Neural crest cell (in vitro differentiated cells): Measurements from ENCODE around the gene ANKRD9. TPM values are rescaled to one million over a fixed set of nuclear protein-coding genes. Genes with fewer than 3 reads are reported as not detected.

Experiments
- DNase-seq: peaks from one replicate; pipeline ENCODE4 v3.0.0; 2021; ENCODE audit warnings: low read depth, mixed read lengths, low spot score
- H3K27ac Mint-ChIP-seq: one replicate; pipeline ENCODE4 v1.8.0; 2021; ENCODE audit warnings: mild to moderate bottlenecking, mixed read lengths; ENCODE audit not compliant: unreplicated experiment
- H3K27me3 Mint-ChIP-seq: 2 replicates; pipeline ENCODE4 v1.8.0; 2021; ENCODE audit warnings: low read depth, mild to moderate bottlenecking, mixed read lengths
- H3K36me3 Mint-ChIP-seq: 2 replicates; pipeline ENCODE4 v1.8.0; 2021; ENCODE audit warnings: low read depth, mild to moderate bottlenecking, mixed read lengths
- H3K4me1 Mint-ChIP-seq: 2 replicates; pipeline ENCODE4 v1.8.0; 2021; ENCODE audit warnings: mixed read lengths
- H3K4me3 Mint-ChIP-seq: one replicate; pipeline ENCODE4 v1.8.0; 2021; ENCODE audit warnings: mild to moderate bottlenecking, mixed read lengths
- H3K9me3 Mint-ChIP-seq: 2 replicates; pipeline ENCODE4 v1.8.0; 2021; ENCODE audit warnings: mixed read lengths
- total RNA-seq: library from RNA; stranded (reverse); gene quantifications from 2 replicates; pipeline ENCODE4 v1.2.1, GENCODE V29; 2021
- TF ChIP-seq, protein P1 (sequence below): fragments of 200-600 bp; sonication (generic); conservative IDR thresholded peaks from 2 replicates; pipeline ENCODE4 v1.5.0; 2021; ENCODE audit warnings: antibody characterized with exemption, mild to moderate bottlenecking

ANKRD9 gene
- total RNA-seq, 1 donor from 2014 or later: 40.0 TPM

DNA sequence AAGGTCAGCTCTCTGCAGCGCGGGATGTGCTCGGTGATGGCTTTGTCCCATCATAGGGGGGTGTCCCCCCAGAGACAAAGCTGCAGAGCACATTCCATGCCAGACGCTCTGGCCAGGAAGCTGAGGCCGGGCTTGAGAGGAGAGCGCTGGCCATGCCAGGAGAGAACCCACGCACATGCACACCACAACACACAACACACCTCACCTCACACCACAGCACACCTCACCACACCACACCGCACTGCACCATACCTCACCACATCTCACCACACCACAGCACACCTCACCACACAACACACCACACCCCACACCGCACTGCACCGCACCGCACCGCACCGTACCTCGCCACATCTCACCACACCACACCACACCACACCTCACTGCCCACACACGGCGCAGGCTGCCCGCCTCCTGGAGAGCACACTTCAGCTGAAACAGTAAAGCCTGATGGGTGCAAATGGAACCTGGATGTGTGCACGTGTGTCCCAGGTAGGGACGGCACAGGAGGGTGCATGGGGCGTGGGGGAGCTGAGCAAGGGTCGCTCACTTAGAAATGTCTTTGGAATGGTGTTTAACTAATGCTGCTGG, 10.8 kb downstream of the ANKRD9 start:
- Mint-ChIP-seq H3K27me3 (no peaks in the 10 kb centered on the region), H3K4me1 (peaks cover 6% of the 10 kb centered on the region)

DNA sequence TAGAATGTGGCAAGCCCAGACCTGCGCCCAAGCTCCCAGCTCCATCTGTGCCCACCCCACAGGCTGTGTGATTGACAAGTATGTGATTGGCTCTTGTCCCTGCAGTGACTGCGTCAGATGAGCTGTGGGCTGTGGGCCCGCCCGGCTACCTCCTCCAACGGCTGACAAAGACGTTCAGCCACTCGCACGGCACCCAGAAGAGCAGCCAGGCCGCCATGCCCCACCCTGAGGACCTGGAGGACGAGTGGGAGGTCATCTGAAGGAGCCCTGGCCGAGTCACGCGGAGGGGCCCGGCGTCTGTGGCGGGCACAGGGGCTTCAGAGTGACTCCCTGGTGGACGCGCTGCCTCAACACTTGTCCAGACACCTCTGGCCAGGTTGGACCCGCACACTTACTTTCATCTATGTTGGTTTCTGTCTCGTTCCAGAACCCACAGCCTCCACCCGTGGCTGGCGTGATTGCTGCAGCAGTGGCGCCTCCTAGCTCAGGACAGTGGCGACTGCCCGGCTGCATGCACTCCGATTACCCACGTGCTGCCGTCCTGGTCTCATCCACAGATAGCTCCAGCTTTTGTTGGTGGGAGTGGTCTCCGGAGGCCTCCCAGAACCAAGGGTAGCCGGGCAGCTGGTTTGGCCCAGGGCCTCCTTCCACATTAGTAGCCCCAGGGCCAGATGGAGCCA, 11.4 kb downstream of the ANKRD9 start:
- no peak overlapping the region for H3K27ac Mint-ChIP-seq
- no peaks in the 10 kb centered on the region for H3K27me3 Mint-ChIP-seq
- H3K4me3 Mint-ChIP-seq: no peak overlapping the region
- H3K9me3 Mint-ChIP-seq: no peaks in the 10 kb centered on the region
- TF ChIP-seq, protein P1, sequence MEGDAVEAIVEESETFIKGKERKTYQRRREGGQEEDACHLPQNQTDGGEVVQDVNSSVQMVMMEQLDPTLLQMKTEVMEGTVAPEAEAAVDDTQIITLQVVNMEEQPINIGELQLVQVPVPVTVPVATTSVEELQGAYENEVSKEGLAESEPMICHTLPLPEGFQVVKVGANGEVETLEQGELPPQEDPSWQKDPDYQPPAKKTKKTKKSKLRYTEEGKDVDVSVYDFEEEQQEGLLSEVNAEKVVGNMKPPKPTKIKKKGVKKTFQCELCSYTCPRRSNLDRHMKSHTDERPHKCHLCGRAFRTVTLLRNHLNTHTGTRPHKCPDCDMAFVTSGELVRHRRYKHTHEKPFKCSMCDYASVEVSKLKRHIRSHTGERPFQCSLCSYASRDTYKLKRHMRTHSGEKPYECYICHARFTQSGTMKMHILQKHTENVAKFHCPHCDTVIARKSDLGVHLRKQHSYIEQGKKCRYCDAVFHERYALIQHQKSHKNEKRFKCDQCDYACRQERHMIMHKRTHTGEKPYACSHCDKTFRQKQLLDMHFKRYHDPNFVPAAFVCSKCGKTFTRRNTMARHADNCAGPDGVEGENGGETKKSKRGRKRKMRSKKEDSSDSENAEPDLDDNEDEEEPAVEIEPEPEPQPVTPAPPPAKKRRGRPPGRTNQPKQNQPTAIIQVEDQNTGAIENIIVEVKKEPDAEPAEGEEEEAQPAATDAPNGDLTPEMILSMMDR: peak; percentile 38
- DNase-seq: no peak
- peaks cover 3% of the 10 kb centered on the region for H3K36me3 Mint-ChIP-seq
- peaks cover 6% of the 10 kb centered on the region for H3K4me1 Mint-ChIP-seq

More for the DNA sequence above, 10.8 kb downstream of the ANKRD9 start:
- TF ChIP-seq, protein P1: no peak
- Mint-ChIP-seq H3K27ac (peak overlapping the region; percentile 81), H3K36me3 (peaks cover 3% of the 10 kb centered on the region), H3K4me3 (no peak overlapping the region), H3K9me3 (no peaks in the 10 kb centered on the region)
- no peak for DNase-seq

DNA sequence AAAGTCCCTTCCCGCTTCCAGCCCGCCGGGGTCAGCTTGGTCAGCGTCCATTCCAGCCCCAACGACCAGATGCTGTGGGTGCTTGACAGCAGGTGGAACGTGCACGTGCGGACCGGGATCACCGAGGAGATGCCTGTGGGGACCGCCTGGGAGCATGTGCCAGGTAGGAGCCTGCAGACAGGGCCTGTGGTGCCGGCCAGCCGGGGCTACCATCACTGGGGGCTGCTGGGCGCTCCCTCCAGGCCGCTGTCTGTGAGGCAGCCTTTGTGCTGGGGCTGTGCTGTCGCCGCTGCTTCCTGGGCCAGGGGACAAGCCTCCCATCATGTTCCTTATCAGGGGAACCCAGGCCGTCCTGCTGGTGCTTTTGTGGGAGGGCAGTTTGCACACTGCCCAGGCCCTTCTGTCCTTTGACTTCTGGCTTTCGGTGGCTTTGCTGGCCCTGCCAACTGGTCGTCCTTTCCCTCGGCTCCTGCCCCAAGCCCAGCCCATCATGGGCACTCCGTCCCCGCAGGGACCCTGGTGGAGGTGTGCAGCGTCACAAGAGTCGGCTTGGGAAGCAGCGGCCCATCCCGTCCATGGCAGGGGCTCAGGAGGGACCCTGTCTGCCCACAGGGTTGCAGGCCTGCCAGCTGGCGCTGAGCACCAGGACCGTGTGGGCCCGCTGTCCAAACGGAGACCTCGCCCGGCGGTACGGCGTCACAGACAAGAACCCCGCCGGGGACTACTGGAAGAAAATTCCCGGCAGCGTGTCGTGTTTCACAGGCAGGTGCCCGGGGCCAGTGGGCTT, 12.4 kb downstream of the ANKRD9 start:
- Mint-ChIP-seq H3K4me3 (no peak overlapping the region), H3K27ac (no peak overlapping the region), H3K4me1 (peaks cover 6% of the 10 kb centered on the region), H3K9me3 (no peaks in the 10 kb centered on the region), H3K27me3 (no peaks in the 10 kb centered on the region), H3K36me3 (peaks cover 3% of the 10 kb centered on the region)
- DNase-seq: no peak
- TF ChIP-seq, protein P1: no peak

DNA sequence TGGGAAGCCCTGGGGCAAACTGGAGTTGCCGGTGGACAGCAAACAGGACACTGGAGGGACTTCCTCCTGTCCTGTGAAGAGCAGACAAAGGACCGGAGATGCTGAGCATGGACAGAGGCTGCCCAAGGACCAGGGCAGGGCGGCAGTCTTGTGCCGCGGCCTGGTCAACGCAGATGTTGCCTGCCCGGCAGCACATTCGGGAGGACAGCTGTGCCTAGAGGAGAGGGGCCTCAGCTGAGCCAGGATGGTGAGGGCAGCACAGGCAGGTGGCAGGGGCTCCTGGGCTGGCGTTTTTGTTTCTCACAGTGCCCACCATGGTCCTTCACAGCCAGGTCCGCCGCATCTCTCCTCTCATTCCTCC, 13.3 kb downstream of the ANKRD9 start:
- TF ChIP-seq, protein P1: no peak
- Mint-ChIP-seq H3K9me3 (no peaks in the 10 kb centered on the region), H3K36me3 (peaks cover 3% of the 10 kb centered on the region), H3K4me3 (no peak overlapping the region), H3K4me1 (peaks cover 6% of the 10 kb centered on the region), H3K27ac (no peak overlapping the region), H3K27me3 (no peaks in the 10 kb centered on the region)
- DNase-seq: no peak

DNA sequence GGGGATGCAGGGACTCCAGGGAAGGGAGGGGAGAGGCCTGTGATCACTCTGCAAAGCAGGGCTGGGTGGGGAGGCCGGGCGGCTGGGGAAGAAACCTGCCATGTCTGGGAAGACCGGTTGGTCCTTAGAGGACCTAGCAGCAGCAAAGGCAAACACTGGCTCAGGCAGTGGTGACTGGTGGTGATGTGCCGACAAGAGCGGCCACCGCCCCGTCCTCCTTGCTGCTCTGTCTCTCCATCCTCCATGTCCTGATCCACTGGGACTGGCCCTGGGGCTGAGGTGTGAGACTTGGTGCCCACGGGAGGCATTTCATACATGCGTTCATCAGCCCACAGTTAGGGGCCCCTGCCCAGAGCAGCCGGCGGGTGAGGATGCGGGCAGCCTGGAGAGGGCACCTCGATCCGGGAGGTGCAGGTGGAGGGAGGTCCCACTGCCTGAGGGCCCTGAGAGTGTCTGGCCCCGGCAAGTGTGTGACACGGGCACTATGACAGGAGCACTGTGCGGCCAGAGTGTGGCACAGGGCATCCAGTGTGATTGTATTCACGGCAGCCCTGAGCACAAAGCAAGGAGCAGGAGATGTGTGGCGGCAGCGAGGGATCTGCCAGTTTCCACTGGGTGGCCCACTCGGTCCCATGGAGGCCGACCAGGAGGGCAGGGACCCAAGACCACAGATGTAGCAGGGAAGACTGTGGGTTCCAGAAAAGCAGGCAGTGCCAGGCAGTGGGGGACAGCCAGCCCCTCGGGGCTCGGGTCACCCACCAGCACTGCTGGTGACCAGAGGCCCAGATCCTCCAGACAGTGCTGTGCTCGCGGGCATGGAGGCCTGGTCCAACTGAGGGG, 13.9 kb downstream of the ANKRD9 start:
- no peaks in the 10 kb centered on the region for H3K27me3 Mint-ChIP-seq

More for the DNA sequence above, 13.9 kb downstream of the ANKRD9 start:
- H3K9me3 Mint-ChIP-seq: no peaks in the 10 kb centered on the region
- TF ChIP-seq, protein P1: no peak
- no peak for DNase-seq
- peak overlapping the region; percentile 84 for H3K27ac Mint-ChIP-seq
- H3K4me1 Mint-ChIP-seq: peaks cover 6% of the 10 kb centered on the region
- peaks cover 3% of the 10 kb centered on the region for H3K36me3 Mint-ChIP-seq
- no peak overlapping the region for H3K4me3 Mint-ChIP-seq
